Fibroblast of the aortic adventitia (primary cell): ENCODE measurements around the gene ARL10. TPM values are rescaled to one million over a fixed set of nuclear protein-coding genes. Genes with fewer than 3 reads are reported as not detected.

Source experiments
- DNase-seq: peaks from one replicate; pipeline ENCODE4 v3.0.0-alpha.2; 2010; ENCODE audit warnings: low read depth
- H3K4me3 ChIP-seq: 2 replicates; pipeline ENCODE4 v1.5.1; 2011; ENCODE audit warnings: low read depth, mild to moderate bottlenecking, control low read depth, low read length, moderate library complexity
- CTCF ChIP-seq: IDR thresholded peaks from 2 replicates; pipeline ENCODE4 v1.5.1; 2011; ENCODE audit warnings: mild to moderate bottlenecking, low read length, control low read depth, inconsistent platforms; ENCODE audit not compliant: insufficient read depth
- total RNA-seq: library from RNA; depleted of rRNA; stranded (reverse); fragments of >200 nt; gene quantifications from 2 replicates; pipeline ENCODE4 v1.2.3, GENCODE V29; 2012; ENCODE audit warnings: low replicate concordance

Gene ARL10
- total RNA-seq, result 9.3 and 19.9 TPM in 2 replicates

- peak within 1 kb of the TSS; percentile 72 for H3K4me3 ChIP-seq
- peak; percentile 43 for DNase-seq
- no peak for TF ChIP-seq CTCF
Measured at GRCh38 chr5:176365351-176366231, at the start of gene ARL10. ARL10 (plus strand) TSS chr5:176365487; CDS start chr5:176365564, 77 bp downstream.

GRCh38 chr5:176317534-176318374 is 47.5 kb upstream of the ARL10 start:
- no peak for DNase-seq
- no peak overlapping the region for H3K4me3 ChIP-seq
- TF ChIP-seq CTCF, result no peak

GRCh38 chr5:176319827-176320554 is 45.3 kb upstream of the ARL10 start:
- TF ChIP-seq CTCF, result no peak
- H3K4me3 ChIP-seq, result no peak overlapping the region
- peak; percentile 25 for DNase-seq

GRCh38 chr5:176320577-176320976 is 44.7 kb upstream of the ARL10 start:
- H3K4me3 ChIP-seq, result no peak overlapping the region
- no peak for TF ChIP-seq CTCF
- DNase-seq, result no peak

GRCh38 chr5:176334031-176334770 is 31.1 kb upstream of the ARL10 start:
- no peak for DNase-seq
- H3K4me3 ChIP-seq, result no peak overlapping the region
- no peak for TF ChIP-seq CTCF

GRCh38 chr5:176337913-176338312 is 27.4 kb upstream of the ARL10 start:
- H3K4me3 ChIP-seq, result no peak overlapping the region
- TF ChIP-seq CTCF, result no peak
- no peak for DNase-seq
